ENCODE measurements around the gene PPP1R14D.
A peak's percentile ranks its signal among the peaks of the same experiment; 100 is the strongest.

Gene PPP1R14D

GRCh38 chr15:40812721-40813425, 15.6 kb downstream of the PPP1R14D start:
- H3K36me3 ChIP-seq (ENCODE audit: insufficient read depth, low read length) = no peaks in the 10 kb centered on the region
- no peaks in the 10 kb centered on the region for H3K9me2 ChIP-seq (replicated peaks; ENCODE audit: low read depth, low read length)
- H3K9me3 ChIP-seq (ENCODE audit: insufficient read depth, low read depth, low read length) = no peaks in the 10 kb centered on the region
- H2AFZ ChIP-seq (ENCODE audit: low read length) = no peak overlapping the region
- TF ChIP-seq EZH2phosphoT487 (IDR thresholded peaks at IDR 0.05; ENCODE audit: borderline replicate concordance) = no peak
- H3F3A ChIP-seq (ENCODE audit: low read depth) = no peaks in the 10 kb centered on the region
- no peaks in the 10 kb centered on the region for H3K27me3 ChIP-seq (ENCODE audit: insufficient read depth, low read length, poor library complexity, severe bottlenecking)
- H3K4me2 ChIP-seq (ENCODE audit: low read depth, low read length, poor library complexity, severe bottlenecking) = no peak overlapping the region
- H3K9ac ChIP-seq (ENCODE audit: low read depth, low read length, poor library complexity, severe bottlenecking) = no peak overlapping the region
- peaks cover 10% of the 10 kb centered on the region for H3K4me1 ChIP-seq (ENCODE audit: insufficient read depth, low read length, poor library complexity, severe bottlenecking)
- no peak overlapping the region for H3K4me3 ChIP-seq (ENCODE audit: low read length, poor library complexity, severe bottlenecking)
- peaks cover 6% of the 10 kb centered on the region; the same call in 1 of the 2 replicates for H3K79me2 ChIP-seq (ENCODE audit: insufficient read depth, low read length)
- H4K20me1 ChIP-seq (ENCODE audit: insufficient read depth, low read length, poor library complexity, severe bottlenecking) = no peaks in the 10 kb centered on the region

GRCh38 chr15:40808861-40809450, 19.6 kb downstream of the PPP1R14D start:
- Histone ChIP-seq H2AFZ (ENCODE audit: low read length) (no peak overlapping the region), H3F3A (ENCODE audit: low read depth) (no peaks in the 10 kb centered on the region), H3K27me3 (ENCODE audit: insufficient read depth, low read length, poor library complexity, severe bottlenecking) (no peaks in the 10 kb centered on the region), H4K20me1 (ENCODE audit: insufficient read depth, low read length, poor library complexity, severe bottlenecking) (no peaks in the 10 kb centered on the region), H3K79me2 (ENCODE audit: insufficient read depth, low read length) (peaks cover 22% of the 10 kb centered on the region; the same call in 1 of the 2 replicates), H3K4me1 (ENCODE audit: insufficient read depth, low read length, poor library complexity, severe bottlenecking) (peaks cover 10% of the 10 kb centered on the region), H3K4me3 (ENCODE audit: low read length, poor library complexity, severe bottlenecking) (no peak overlapping the region), H3K9ac (ENCODE audit: low read depth, low read length, poor library complexity, severe bottlenecking) (peak overlapping the region; percentile 94), H3K9me2 (replicated peaks; ENCODE audit: low read depth, low read length) (no peaks in the 10 kb centered on the region), H3K4me2 (ENCODE audit: low read depth, low read length, poor library complexity, severe bottlenecking) (peak overlapping the region; percentile 73), H3K9me3 (ENCODE audit: insufficient read depth, low read depth, low read length) (no peaks in the 10 kb centered on the region), H3K36me3 (ENCODE audit: insufficient read depth, low read length) (no peaks in the 10 kb centered on the region)
- TF ChIP-seq EZH2phosphoT487 (IDR thresholded peaks at IDR 0.05; ENCODE audit: borderline replicate concordance) = no peak
- no peak for TF ChIP-seq CTCF (conservative IDR thresholded peaks at IDR 0.05; ENCODE audit: low read length)

GRCh38 chr15:40807888-40808461, 20.5 kb downstream of the PPP1R14D start:
- Histone ChIP-seq H3K4me2 (ENCODE audit: low read depth, low read length, poor library complexity, severe bottlenecking) (peak overlapping the region; percentile 73), H3K79me2 (ENCODE audit: insufficient read depth, low read length) (peaks cover 26% of the 10 kb centered on the region; the same call in 1 of the 2 replicates), H2AFZ (ENCODE audit: low read length) (peak overlapping the region; percentile 47), H3K9me2 (replicated peaks; ENCODE audit: low read depth, low read length) (no peaks in the 10 kb centered on the region), H4K20me1 (ENCODE audit: insufficient read depth, low read length, poor library complexity, severe bottlenecking) (no peaks in the 10 kb centered on the region), H3K36me3 (ENCODE audit: insufficient read depth, low read length) (no peaks in the 10 kb centered on the region), H3K4me1 (ENCODE audit: insufficient read depth, low read length, poor library complexity, severe bottlenecking) (peaks cover 10% of the 10 kb centered on the region), H3K27me3 (ENCODE audit: insufficient read depth, low read length, poor library complexity, severe bottlenecking) (no peaks in the 10 kb centered on the region), H3K4me3 (ENCODE audit: low read length, poor library complexity, severe bottlenecking) (peak overlapping the region; percentile 88), H3F3A (ENCODE audit: low read depth) (no peaks in the 10 kb centered on the region), H3K9ac (ENCODE audit: low read depth, low read length, poor library complexity, severe bottlenecking) (peak overlapping the region; percentile 94), H3K9me3 (ENCODE audit: insufficient read depth, low read depth, low read length) (no peaks in the 10 kb centered on the region)
- TF ChIP-seq CTCF (conservative IDR thresholded peaks at IDR 0.05; ENCODE audit: low read length) = no peak
- no peak for TF ChIP-seq EZH2phosphoT487 (IDR thresholded peaks at IDR 0.05; ENCODE audit: borderline replicate concordance)
